Measurements from ENCODE around the gene AP3S2.
"Not testable (repeated sequence)": the region's sequence is repeated elsewhere in the genome, so short reads cannot be mapped to it uniquely, and the experiment has no call there.

The AP3S2 gene

DNA sequence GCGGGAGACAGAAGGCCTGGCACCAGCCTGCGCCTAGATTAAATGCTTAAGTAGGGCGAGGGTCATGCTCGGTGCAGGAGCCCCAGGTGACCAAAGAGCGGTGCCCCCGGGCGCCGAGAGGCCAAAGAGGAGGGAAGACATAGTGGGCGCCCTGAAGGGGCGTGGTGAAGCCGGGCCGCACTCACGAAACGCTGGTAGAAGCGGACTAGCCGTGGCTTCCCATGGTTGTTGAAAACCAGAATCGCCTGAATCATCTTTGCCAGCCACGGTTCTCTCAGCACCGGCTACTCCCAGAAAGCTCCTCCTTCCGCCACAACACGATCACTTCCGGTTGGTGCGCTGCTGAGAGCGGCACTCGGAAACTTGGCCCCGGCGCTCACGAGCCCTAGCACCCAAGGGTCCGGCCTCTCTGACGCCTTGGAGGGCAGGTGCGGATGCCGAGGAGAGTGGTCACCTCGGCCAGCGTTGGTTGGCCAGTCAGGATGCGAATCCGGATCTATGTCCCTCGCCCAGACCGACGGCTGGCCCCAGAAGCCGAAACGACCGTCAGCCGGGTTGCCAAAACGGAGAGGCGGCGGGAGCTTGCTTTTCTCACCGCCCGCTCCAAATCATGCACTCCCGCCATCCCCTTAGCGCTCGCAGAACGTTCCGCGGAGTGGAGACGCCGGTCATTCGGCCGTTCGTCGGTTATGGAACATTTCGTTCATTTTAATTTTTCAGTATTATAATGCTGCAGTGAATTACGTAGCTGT, at the start of gene AP3S2:
Gene AP3S2 (minus strand): TSS at position 299 of the 752 bp plus-strand sequence. CDS start 45 bp downstream, at position 254.
- peaks cover 3% of the 10 kb centered on the region for H3K36me3 ChIP-seq (ENCODE audit: control insufficient read depth, insufficient read depth, low read length)
- no peaks in the 10 kb centered on the region for H3K9me3 ChIP-seq (ENCODE audit: control insufficient read depth, insufficient read depth, low read length)
- H3K27me3 ChIP-seq (ENCODE audit: control insufficient read depth, insufficient read depth, low read length) = no peaks in the 10 kb centered on the region
- peaks cover 4% of the 10 kb centered on the region; the same call in 1 of the 2 replicates for H3K4me1 ChIP-seq (ENCODE audit: control insufficient read depth, insufficient read depth, low read length)
- peak within 1 kb of the TSS; percentile 97 for H3K27ac ChIP-seq (ENCODE audit: low read depth, low read length)
- H3K4me3 ChIP-seq (ENCODE audit: low read depth, low read length) = peak within 1 kb of the TSS; percentile 82
- peak within 1 kb of the TSS; percentile 84 for H3K9ac ChIP-seq (ENCODE audit: low read depth, low read length)

DNA sequence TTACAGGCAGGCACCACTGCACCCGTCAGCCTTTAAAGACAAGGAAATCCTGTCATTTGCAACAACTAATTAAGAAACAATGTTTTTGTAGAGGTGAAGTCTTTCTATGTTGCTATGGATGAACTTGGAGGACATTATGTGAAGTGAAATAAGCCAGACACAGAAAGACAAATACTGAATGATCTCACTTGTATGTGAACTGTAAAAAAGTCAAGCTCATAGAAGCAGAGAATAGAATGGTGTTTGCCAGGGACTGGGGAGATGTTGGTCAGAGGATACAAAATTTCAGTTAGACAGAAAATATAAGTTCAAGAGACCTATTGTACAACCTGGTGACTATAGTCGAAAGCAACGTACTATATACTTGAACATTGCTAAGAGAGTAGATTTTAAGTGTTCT, 46.1 kb upstream of the AP3S2 start:
- no peaks in the 10 kb centered on the region for H3K4me1 ChIP-seq (ENCODE audit: control insufficient read depth, insufficient read depth, low read length)
- H3K9me3 ChIP-seq (ENCODE audit: control insufficient read depth, insufficient read depth, low read length) = no peaks in the 10 kb centered on the region
- H3K9ac ChIP-seq (ENCODE audit: low read depth, low read length) = no peak overlapping the region
- no peak overlapping the region for H3K4me3 ChIP-seq (ENCODE audit: low read depth, low read length)
- H3K36me3 ChIP-seq (ENCODE audit: control insufficient read depth, insufficient read depth, low read length) = no peaks in the 10 kb centered on the region
- no peak overlapping the region for H3K27ac ChIP-seq (ENCODE audit: low read depth, low read length)
- H3K27me3 ChIP-seq (ENCODE audit: control insufficient read depth, insufficient read depth, low read length) = no peaks in the 10 kb centered on the region

DNA sequence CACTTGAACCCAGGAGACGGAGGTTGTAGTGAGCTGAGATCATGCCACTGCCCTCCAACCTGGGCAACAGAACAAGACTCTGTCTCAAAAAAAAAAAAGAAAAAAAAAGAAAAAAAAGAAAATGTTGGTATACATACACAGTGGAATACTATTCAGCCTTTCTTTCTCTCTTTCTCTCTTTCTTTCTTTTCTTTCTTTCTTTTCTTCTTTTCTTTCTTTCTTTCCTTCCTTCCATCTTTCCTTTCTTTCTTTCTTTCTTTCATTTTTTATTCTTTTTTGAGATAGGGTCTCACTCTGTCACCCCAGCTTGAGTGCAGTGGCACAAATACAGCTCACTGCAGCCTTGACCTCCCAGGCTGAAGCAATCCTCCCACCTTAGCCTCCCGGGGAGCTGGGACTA, 45.6 kb upstream of the AP3S2 start:
- H3K36me3 ChIP-seq (ENCODE audit: control insufficient read depth, insufficient read depth, low read length); H3K9ac ChIP-seq (ENCODE audit: low read depth, low read length); H3K4me1 ChIP-seq (ENCODE audit: control insufficient read depth, insufficient read depth, low read length); H3K27ac ChIP-seq (ENCODE audit: low read depth, low read length); H3K27me3 ChIP-seq (ENCODE audit: control insufficient read depth, insufficient read depth, low read length); H3K4me3 ChIP-seq (ENCODE audit: low read depth, low read length); H3K9me3 ChIP-seq (ENCODE audit: control insufficient read depth, insufficient read depth, low read length): not testable (repeated sequence)

DNA sequence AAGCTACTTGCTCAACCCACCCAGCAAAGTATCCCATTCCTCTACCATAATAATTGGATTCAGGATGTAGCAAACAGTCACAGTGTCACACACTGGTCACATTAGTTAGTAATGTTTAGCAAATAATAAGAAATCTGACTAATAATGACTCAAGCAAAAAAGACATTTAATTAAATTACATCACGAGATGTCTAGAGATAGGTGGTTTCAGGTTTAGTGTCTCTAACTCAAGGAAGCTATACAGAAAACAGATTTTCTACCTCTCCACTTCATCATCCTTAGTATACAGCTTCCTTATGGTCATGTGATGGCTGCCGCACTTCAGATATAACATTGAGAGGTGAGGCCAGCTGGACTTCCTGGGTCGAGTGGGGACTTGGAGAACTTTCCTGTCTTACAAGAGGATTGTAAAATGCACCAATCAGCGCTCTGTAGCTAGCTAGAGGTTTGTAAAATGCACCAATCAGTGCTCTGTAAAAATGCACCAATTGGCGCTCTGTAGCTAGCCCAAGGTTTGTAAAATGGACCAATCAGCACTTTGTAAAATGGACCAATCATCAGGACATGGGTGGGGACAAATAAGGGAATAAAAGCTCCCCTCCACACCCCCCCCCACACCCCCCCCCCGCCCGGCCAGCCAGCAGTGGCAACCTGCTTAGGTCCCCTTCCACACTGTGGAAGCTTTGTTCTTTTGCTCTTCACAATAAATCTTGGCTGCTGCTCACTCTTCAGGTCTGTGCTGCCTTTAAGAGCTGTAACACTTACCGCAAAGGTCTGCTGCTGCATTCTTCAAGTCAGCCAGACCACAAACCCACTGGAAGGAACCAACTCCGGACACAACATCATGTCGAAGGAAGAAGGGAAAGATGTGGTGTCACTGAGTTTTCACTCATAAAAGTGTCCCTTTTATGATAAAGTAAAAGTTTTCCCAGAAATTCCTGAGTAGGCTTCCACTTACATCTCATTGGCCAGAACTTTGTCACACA, 43.9 kb upstream of the AP3S2 start:
- no peak overlapping the region for H3K4me3 ChIP-seq (ENCODE audit: low read depth, low read length)
- no peaks in the 10 kb centered on the region for H3K4me1 ChIP-seq (ENCODE audit: control insufficient read depth, insufficient read depth, low read length)
- H3K27me3 ChIP-seq (ENCODE audit: control insufficient read depth, insufficient read depth, low read length) = no peaks in the 10 kb centered on the region
- H3K36me3 ChIP-seq (ENCODE audit: control insufficient read depth, insufficient read depth, low read length) = no peaks in the 10 kb centered on the region
- H3K9ac ChIP-seq (ENCODE audit: low read depth, low read length) = no peak overlapping the region
- H3K9me3 ChIP-seq (ENCODE audit: control insufficient read depth, insufficient read depth, low read length) = no peaks in the 10 kb centered on the region
- H3K27ac ChIP-seq (ENCODE audit: low read depth, low read length) = no peak overlapping the region

DNA sequence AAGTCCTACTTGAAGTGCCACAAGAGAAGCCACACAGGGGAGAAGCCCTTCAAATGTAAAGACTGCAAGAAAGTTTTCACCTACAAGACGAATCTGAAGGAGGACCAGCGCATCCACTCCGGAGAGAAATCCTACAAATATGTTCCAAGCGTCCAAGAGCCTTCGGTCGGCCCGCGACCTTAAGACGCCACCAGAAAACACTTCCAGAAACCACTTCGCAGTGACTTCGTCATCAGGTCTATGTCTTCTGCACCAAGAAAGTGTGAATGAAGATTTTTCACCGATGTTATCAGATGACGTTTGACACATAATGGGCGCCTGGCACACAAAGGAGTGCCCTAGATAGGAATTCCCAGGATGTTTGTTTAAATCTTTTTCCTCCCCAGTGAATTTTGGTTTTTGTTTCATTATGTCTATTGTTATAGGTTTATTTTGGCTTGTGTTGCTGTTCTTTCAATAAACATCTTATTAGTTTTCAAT, 43.0 kb upstream of the AP3S2 start:
- no peaks in the 10 kb centered on the region for H3K9me3 ChIP-seq (ENCODE audit: control insufficient read depth, insufficient read depth, low read length)
- H3K4me1 ChIP-seq (ENCODE audit: control insufficient read depth, insufficient read depth, low read length) = no peaks in the 10 kb centered on the region
- no peak overlapping the region for H3K4me3 ChIP-seq (ENCODE audit: low read depth, low read length)
- no peaks in the 10 kb centered on the region for H3K27me3 ChIP-seq (ENCODE audit: control insufficient read depth, insufficient read depth, low read length)
- H3K36me3 ChIP-seq (ENCODE audit: control insufficient read depth, insufficient read depth, low read length) = no peaks in the 10 kb centered on the region
- H3K9ac ChIP-seq (ENCODE audit: low read depth, low read length) = no peak overlapping the region
- H3K27ac ChIP-seq (ENCODE audit: low read depth, low read length) = no peak overlapping the region

DNA sequence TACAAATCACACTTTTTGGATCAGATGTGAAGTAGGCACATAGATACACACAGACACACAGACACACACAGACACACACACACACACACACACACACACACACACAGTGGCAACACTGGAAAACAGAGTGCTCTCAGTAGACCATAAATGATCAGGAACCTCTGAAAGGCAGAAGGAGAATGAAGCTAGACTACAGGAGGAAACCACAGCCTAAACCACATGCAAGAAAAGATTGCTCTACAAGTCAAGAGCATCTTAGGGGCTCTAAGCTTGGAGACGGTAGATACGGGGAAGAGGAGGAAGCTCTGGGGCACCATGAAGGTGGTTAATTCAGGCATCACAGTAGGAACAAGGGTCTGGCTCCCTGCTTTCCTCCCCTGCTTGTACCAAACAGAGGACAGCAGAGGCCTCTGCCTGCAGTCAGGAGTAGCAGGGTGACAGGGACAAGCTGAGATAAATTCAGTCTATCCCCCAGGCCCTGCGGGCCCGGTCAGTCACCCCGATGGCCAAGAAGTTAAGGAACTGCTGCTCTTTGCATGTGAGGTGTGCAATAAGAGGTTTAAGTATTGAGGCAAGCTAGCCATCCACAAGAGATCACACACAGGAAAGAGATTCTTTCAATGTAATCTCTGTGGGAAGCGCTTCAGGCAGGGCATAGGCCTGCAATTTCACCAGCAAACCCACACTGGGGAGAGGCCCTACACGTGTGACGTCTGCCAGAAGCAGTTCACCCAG, 42.4 kb upstream of the AP3S2 start:
- Histone ChIP-seq H3K9ac (ENCODE audit: low read depth, low read length) (no peak overlapping the region), H3K36me3 (ENCODE audit: control insufficient read depth, insufficient read depth, low read length) (no peaks in the 10 kb centered on the region), H3K27ac (ENCODE audit: low read depth, low read length) (no peak overlapping the region), H3K27me3 (ENCODE audit: control insufficient read depth, insufficient read depth, low read length) (no peaks in the 10 kb centered on the region), H3K4me1 (ENCODE audit: control insufficient read depth, insufficient read depth, low read length) (no peaks in the 10 kb centered on the region), H3K9me3 (ENCODE audit: control insufficient read depth, insufficient read depth, low read length) (no peaks in the 10 kb centered on the region), H3K4me3 (ENCODE audit: low read depth, low read length) (no peak overlapping the region)

DNA sequence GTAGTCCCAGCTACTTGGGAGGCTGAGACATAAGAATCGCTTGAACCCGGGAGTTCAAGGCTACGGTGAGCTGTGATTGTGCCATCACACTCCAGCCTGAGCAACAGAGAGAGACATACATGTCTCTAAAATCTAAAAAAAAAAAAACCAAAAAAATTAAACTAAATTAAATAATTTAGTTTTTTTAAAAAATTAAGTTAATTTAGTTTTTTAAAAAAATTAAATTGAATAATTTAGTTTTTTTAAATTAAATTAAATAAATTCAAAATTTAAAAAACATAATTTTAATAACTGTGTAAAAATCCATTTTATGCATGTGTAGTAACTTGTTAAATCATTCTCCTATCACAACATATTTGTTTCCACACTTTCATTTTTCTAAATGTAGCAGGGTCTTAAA, 39.1 kb upstream of the AP3S2 start:
- H3K4me3 ChIP-seq (ENCODE audit: low read depth, low read length) = no peak overlapping the region
- no peaks in the 10 kb centered on the region for H3K36me3 ChIP-seq (ENCODE audit: control insufficient read depth, insufficient read depth, low read length)
- no peaks in the 10 kb centered on the region for H3K9me3 ChIP-seq (ENCODE audit: control insufficient read depth, insufficient read depth, low read length)
- H3K4me1 ChIP-seq (ENCODE audit: control insufficient read depth, insufficient read depth, low read length) = no peaks in the 10 kb centered on the region
- no peak overlapping the region for H3K9ac ChIP-seq (ENCODE audit: low read depth, low read length)
- H3K27ac ChIP-seq (ENCODE audit: low read depth, low read length) = no peak overlapping the region
- no peaks in the 10 kb centered on the region for H3K27me3 ChIP-seq (ENCODE audit: control insufficient read depth, insufficient read depth, low read length)

DNA sequence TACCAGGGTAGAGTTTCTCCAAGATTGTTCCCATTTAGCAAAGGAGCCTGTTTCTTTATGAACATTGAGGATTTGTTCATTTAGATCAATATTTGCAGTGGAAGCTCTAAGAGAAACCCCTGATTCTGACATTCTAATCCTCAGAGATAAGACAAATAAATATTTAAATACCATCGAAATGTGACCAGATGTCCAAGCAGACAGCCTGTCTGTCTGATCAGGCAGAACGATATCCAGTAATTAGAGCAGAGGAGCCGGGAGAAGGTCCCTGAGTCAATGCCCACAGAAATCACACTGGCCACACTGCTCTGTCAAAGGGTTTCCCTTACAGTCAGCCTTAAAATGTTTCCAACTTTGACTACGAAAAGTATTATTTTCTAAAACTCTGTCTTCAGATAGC, 34.6 kb upstream of the AP3S2 start:
- Histone ChIP-seq H3K4me1 (ENCODE audit: control insufficient read depth, insufficient read depth, low read length) (no peaks in the 10 kb centered on the region), H3K9me3 (ENCODE audit: control insufficient read depth, insufficient read depth, low read length) (no peaks in the 10 kb centered on the region), H3K4me3 (ENCODE audit: low read depth, low read length) (no peak overlapping the region), H3K36me3 (ENCODE audit: control insufficient read depth, insufficient read depth, low read length) (no peaks in the 10 kb centered on the region), H3K9ac (ENCODE audit: low read depth, low read length) (no peak overlapping the region), H3K27me3 (ENCODE audit: control insufficient read depth, insufficient read depth, low read length) (no peaks in the 10 kb centered on the region), H3K27ac (ENCODE audit: low read depth, low read length) (no peak overlapping the region)

DNA sequence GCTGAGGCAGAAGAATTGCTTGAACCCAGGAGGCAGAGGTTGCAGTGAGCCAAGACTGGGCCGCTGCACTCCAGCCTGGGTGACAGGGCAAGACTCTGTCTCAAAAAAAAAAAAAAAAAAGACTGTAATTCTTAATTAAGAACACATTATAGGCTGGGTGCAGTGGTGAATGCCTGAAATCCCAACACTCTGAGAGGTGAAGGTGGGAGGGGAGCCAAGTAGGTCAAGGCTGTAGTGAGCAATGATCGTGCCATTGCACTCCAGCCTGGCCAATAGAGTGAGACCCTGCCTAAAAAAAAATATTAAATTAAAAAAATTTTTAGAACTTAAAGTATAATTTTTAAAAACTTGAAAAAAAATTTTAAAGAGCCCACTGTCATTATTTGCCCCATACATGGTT, 32.4 kb upstream of the AP3S2 start:
- Histone ChIP-seq H3K9ac (ENCODE audit: low read depth, low read length) (no peak overlapping the region), H3K27ac (ENCODE audit: low read depth, low read length) (no peak overlapping the region), H3K4me3 (ENCODE audit: low read depth, low read length) (no peak overlapping the region), H3K4me1 (ENCODE audit: control insufficient read depth, insufficient read depth, low read length) (no peaks in the 10 kb centered on the region), H3K27me3 (ENCODE audit: control insufficient read depth, insufficient read depth, low read length) (no peaks in the 10 kb centered on the region), H3K36me3 (ENCODE audit: control insufficient read depth, insufficient read depth, low read length) (no peaks in the 10 kb centered on the region), H3K9me3 (ENCODE audit: control insufficient read depth, insufficient read depth, low read length) (no peaks in the 10 kb centered on the region)

DNA sequence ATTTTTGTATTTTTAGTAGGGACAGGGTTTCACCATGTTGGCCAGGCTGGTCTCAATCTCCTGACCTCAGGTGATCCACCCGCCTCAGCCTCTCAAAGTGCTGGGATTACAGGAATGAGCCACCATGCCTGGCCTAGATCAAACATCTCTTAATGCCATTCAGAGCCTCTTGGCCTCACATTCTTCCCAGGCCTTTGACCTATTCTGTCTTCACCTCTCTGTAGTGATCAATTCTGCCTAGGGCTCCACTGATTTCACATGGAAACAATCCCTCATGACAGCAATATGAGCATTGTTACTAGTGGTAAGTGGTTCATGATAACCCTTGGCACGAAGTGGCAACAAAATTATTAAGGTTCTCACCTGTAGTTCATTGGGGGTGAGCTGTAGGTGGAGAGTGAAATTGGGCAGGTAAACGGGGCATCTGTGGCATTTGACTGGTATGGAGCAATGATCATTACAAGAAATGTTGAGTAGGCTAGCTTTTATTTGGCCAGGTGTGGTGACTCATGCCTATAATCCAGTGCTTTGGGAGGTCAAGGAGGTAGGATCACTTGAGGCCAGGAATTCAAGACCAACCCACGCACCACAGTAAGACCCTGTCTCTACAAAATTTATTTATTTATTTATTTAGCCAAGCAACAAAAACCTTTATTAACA, 23.8 kb upstream of the AP3S2 start:
- Histone ChIP-seq H3K27me3 (ENCODE audit: control insufficient read depth, insufficient read depth, low read length) (peaks cover 7% of the 10 kb centered on the region; the same call in 1 of the 2 replicates), H3K4me3 (ENCODE audit: low read depth, low read length) (no peak overlapping the region), H3K9ac (ENCODE audit: low read depth, low read length) (no peak overlapping the region), H3K9me3 (ENCODE audit: control insufficient read depth, insufficient read depth, low read length) (no peaks in the 10 kb centered on the region), H3K36me3 (ENCODE audit: control insufficient read depth, insufficient read depth, low read length) (no peaks in the 10 kb centered on the region), H3K4me1 (ENCODE audit: control insufficient read depth, insufficient read depth, low read length) (peaks cover 8% of the 10 kb centered on the region; the same call in 1 of the 2 replicates), H3K27ac (ENCODE audit: low read depth, low read length) (no peak overlapping the region)

Data from HUES48 (cell line).